ENCODE results near the gene LRRC1.
"Not testable (repeated sequence)": the region's sequence is repeated elsewhere in the genome, so short reads cannot be mapped to it uniquely, and the experiment has no call there.

DNA sequence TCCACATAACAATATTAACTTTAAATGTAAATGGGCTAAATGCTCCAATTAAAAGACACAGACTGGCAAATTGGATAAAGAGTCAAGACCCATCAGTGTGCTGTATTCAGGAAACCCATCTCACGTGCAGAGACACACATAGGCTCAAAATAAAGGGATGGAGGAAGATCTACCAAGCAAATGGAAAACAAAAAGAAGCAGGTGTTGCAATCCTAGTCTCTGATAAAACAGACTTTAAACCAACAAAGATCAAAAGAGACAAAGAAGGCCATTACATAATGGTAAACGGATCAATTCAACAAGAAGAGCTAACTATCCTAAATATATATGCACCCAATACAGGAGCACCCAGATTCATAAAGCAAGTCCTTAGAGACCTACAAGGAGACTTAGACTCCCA is 18.7 kb upstream of the LRRC1 start:
- TF ChIP-seq, protein P1, sequence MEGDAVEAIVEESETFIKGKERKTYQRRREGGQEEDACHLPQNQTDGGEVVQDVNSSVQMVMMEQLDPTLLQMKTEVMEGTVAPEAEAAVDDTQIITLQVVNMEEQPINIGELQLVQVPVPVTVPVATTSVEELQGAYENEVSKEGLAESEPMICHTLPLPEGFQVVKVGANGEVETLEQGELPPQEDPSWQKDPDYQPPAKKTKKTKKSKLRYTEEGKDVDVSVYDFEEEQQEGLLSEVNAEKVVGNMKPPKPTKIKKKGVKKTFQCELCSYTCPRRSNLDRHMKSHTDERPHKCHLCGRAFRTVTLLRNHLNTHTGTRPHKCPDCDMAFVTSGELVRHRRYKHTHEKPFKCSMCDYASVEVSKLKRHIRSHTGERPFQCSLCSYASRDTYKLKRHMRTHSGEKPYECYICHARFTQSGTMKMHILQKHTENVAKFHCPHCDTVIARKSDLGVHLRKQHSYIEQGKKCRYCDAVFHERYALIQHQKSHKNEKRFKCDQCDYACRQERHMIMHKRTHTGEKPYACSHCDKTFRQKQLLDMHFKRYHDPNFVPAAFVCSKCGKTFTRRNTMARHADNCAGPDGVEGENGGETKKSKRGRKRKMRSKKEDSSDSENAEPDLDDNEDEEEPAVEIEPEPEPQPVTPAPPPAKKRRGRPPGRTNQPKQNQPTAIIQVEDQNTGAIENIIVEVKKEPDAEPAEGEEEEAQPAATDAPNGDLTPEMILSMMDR (IDR thresholded peaks at IDR 0.05) = not testable (repeated sequence)
- not testable (repeated sequence) for TF ChIP-seq POLR2A (IDR thresholded peaks at IDR 0.05)
